T-helper 2 cell treated with Interferon-gamma antibody and Interleukin-4, amounts not matched to agents 5 μg/mL and 100 μg/mL, for 36 hours (primary cell): ENCODE data around the gene NAV2.

Source experiments
- DNase-seq: peaks from one replicate; pipeline ENCODE4 v3.0.0; 2021; ENCODE audit warnings: low spot score
- H3K27ac Mint-ChIP-seq: one replicate; pipeline ENCODE4 v1.8.0; 2021; ENCODE audit warnings: mild to moderate bottlenecking, mixed read lengths
- H3K27me3 Mint-ChIP-seq: one replicate; pipeline ENCODE4 v1.8.0; 2021; ENCODE audit warnings: low read depth, mixed read lengths
- H3K36me3 Mint-ChIP-seq: one replicate; pipeline ENCODE4 v1.8.0; 2021; ENCODE audit warnings: low read depth, mixed read lengths
- H3K4me1 Mint-ChIP-seq: one replicate; pipeline ENCODE4 v1.8.0; 2021; ENCODE audit warnings: low read depth, mixed read lengths
- H3K4me3 Mint-ChIP-seq: one replicate; pipeline ENCODE4 v1.8.0; 2022; ENCODE audit warnings: mild to moderate bottlenecking, moderate library complexity, mixed read lengths
- H3K9me3 Mint-ChIP-seq: one replicate; pipeline ENCODE4 v1.8.0; 2021; ENCODE audit warnings: mixed read lengths

NAV2 gene

GRCh38 chr11:19735909-19736498 lies 23.4 kb downstream of the NAV2 start:
- DNase-seq, result no peak
- Mint-ChIP-seq H3K4me3 (no peak overlapping the region), H3K27ac (no peak overlapping the region), H3K36me3 (no peaks in the 10 kb centered on the region), H3K4me1 (no peaks in the 10 kb centered on the region), H3K27me3 (peaks cover 4% of the 10 kb centered on the region), H3K9me3 (no peaks in the 10 kb centered on the region)

GRCh38 chr11:19736831-19737230 lies 24.2 kb downstream of the NAV2 start:
- H3K4me3 Mint-ChIP-seq, result no peak overlapping the region
- H3K4me1 Mint-ChIP-seq, result no peaks in the 10 kb centered on the region
- peaks cover 6% of the 10 kb centered on the region for H3K27me3 Mint-ChIP-seq
- H3K9me3 Mint-ChIP-seq, result no peaks in the 10 kb centered on the region
- no peaks in the 10 kb centered on the region for H3K36me3 Mint-ChIP-seq
- no peak for DNase-seq
- no peak overlapping the region for H3K27ac Mint-ChIP-seq

GRCh38 chr11:19737575-19737974 lies 24.9 kb downstream of the NAV2 start:
- Mint-ChIP-seq H3K4me1 (no peaks in the 10 kb centered on the region), H3K4me3 (no peak overlapping the region), H3K27ac (no peak overlapping the region), H3K36me3 (no peaks in the 10 kb centered on the region), H3K9me3 (no peaks in the 10 kb centered on the region), H3K27me3 (peaks cover 6% of the 10 kb centered on the region)
- DNase-seq, result no peak

GRCh38 chr11:19738124-19738523 lies 25.5 kb downstream of the NAV2 start:
- H3K9me3 Mint-ChIP-seq, result no peaks in the 10 kb centered on the region
- H3K27ac Mint-ChIP-seq, result no peak overlapping the region
- H3K36me3 Mint-ChIP-seq, result no peaks in the 10 kb centered on the region
- no peaks in the 10 kb centered on the region for H3K4me1 Mint-ChIP-seq
- no peak for DNase-seq
- peaks cover 8% of the 10 kb centered on the region for H3K27me3 Mint-ChIP-seq
- H3K4me3 Mint-ChIP-seq, result no peak overlapping the region

GRCh38 chr11:19739872-19740271 lies 27.2 kb downstream of the NAV2 start:
- peaks cover 8% of the 10 kb centered on the region for H3K27me3 Mint-ChIP-seq
- H3K4me3 Mint-ChIP-seq, result no peak overlapping the region
- H3K4me1 Mint-ChIP-seq, result no peaks in the 10 kb centered on the region
- H3K9me3 Mint-ChIP-seq, result no peaks in the 10 kb centered on the region
- no peak for DNase-seq
- H3K27ac Mint-ChIP-seq, result no peak overlapping the region
- H3K36me3 Mint-ChIP-seq, result no peaks in the 10 kb centered on the region

GRCh38 chr11:19740586-19740985 lies 27.9 kb downstream of the NAV2 start:
- DNase-seq, result no peak
- H3K36me3 Mint-ChIP-seq, result no peaks in the 10 kb centered on the region
- H3K27me3 Mint-ChIP-seq, result peaks cover 8% of the 10 kb centered on the region

GRCh38 chr11:19742588-19743292 lies 30.1 kb downstream of the NAV2 start:
- peak; percentile 45 for DNase-seq
- no peak overlapping the region for H3K27ac Mint-ChIP-seq

More at GRCh38 chr11:19740586-19740985, 27.9 kb downstream of the NAV2 start:
- Mint-ChIP-seq H3K9me3 (no peaks in the 10 kb centered on the region), H3K4me3 (no peak overlapping the region), H3K27ac (no peak overlapping the region), H3K4me1 (no peaks in the 10 kb centered on the region)

GRCh38 chr11:19743622-19744021 lies 31.0 kb downstream of the NAV2 start:
- Mint-ChIP-seq H3K36me3 (no peaks in the 10 kb centered on the region), H3K9me3 (no peaks in the 10 kb centered on the region), H3K27ac (no peak overlapping the region), H3K4me3 (no peak overlapping the region), H3K27me3 (peaks cover 5% of the 10 kb centered on the region), H3K4me1 (no peaks in the 10 kb centered on the region)
- no peak for DNase-seq

More at GRCh38 chr11:19742588-19743292, 30.1 kb downstream of the NAV2 start:
- Mint-ChIP-seq H3K36me3 (no peaks in the 10 kb centered on the region), H3K9me3 (no peaks in the 10 kb centered on the region), H3K4me1 (no peaks in the 10 kb centered on the region), H3K4me3 (no peak overlapping the region), H3K27me3 (peaks cover 7% of the 10 kb centered on the region)

GRCh38 chr11:19744130-19744529 lies 31.5 kb downstream of the NAV2 start:
- no peak for DNase-seq
- Mint-ChIP-seq H3K36me3 (no peaks in the 10 kb centered on the region), H3K4me1 (no peaks in the 10 kb centered on the region), H3K9me3 (no peaks in the 10 kb centered on the region), H3K27me3 (peaks cover 5% of the 10 kb centered on the region), H3K27ac (no peak overlapping the region), H3K4me3 (no peak overlapping the region)

GRCh38 chr11:19746086-19746485 lies 33.4 kb downstream of the NAV2 start:
- H3K4me1 Mint-ChIP-seq, result no peaks in the 10 kb centered on the region
- no peak for DNase-seq
- no peak overlapping the region for H3K27ac Mint-ChIP-seq
- peaks cover 5% of the 10 kb centered on the region for H3K27me3 Mint-ChIP-seq
- no peaks in the 10 kb centered on the region for H3K9me3 Mint-ChIP-seq
- no peak overlapping the region for H3K4me3 Mint-ChIP-seq
- no peaks in the 10 kb centered on the region for H3K36me3 Mint-ChIP-seq

GRCh38 chr11:19747634-19748033 lies 35.0 kb downstream of the NAV2 start:
- Mint-ChIP-seq H3K9me3 (no peaks in the 10 kb centered on the region), H3K4me1 (no peaks in the 10 kb centered on the region), H3K27ac (no peak overlapping the region), H3K27me3 (peaks cover 2% of the 10 kb centered on the region), H3K4me3 (no peak overlapping the region), H3K36me3 (no peaks in the 10 kb centered on the region)
- DNase-seq, result no peak

- Mint-ChIP-seq H3K36me3 (no peaks in the 10 kb centered on the region), H3K9me3 (no peaks in the 10 kb centered on the region), H3K4me1 (no peaks in the 10 kb centered on the region), H3K27ac (no peak overlapping the region), H3K4me3 (no peak overlapping the region), H3K27me3 (no peaks in the 10 kb centered on the region)
- no peak for DNase-seq
Observed at GRCh38 chr11:19751055-19751454, 38.4 kb downstream of the NAV2 start.

GRCh38 chr11:19753451-19754106 lies 40.9 kb downstream of the NAV2 start:
- Mint-ChIP-seq H3K27me3 (no peaks in the 10 kb centered on the region), H3K4me3 (no peak overlapping the region), H3K36me3 (no peaks in the 10 kb centered on the region), H3K4me1 (no peaks in the 10 kb centered on the region), H3K27ac (no peak overlapping the region), H3K9me3 (no peaks in the 10 kb centered on the region)
- no peak for DNase-seq

GRCh38 chr11:19756675-19757475 lies 44.2 kb downstream of the NAV2 start:
- DNase-seq, result no peak
- Mint-ChIP-seq H3K36me3 (no peaks in the 10 kb centered on the region), H3K4me3 (no peak overlapping the region), H3K9me3 (no peaks in the 10 kb centered on the region), H3K27me3 (no peaks in the 10 kb centered on the region), H3K4me1 (no peaks in the 10 kb centered on the region), H3K27ac (no peak overlapping the region)
